Vagina (tissue), 2 donors: ENCODE data around the gene HLA-B. TPM values are rescaled to one million over a fixed set of nuclear protein-coding genes. Genes with fewer than 3 reads are reported as not detected.
"Not testable (repeated sequence)": the region's sequence is repeated elsewhere in the genome, so short reads cannot be mapped to it uniquely, and the experiment has no call there.

Experiments used
- DNase-seq, 2 donors: peaks; one replicate each; pipeline ENCODE4 v3.0.0-alpha.2; 2017; ENCODE audit errors: extremely low spot score in 2 of 2
- H3K27ac ChIP-seq: fragments of 200-600 bp; sonication (generic); one replicate; pipeline ENCODE4 v1.5.1; 2019
- H3K27me3 ChIP-seq: fragments of 200-600 bp; sonication (generic); one replicate; pipeline ENCODE4 v1.5.1; 2019
- H3K36me3 ChIP-seq, 2 donors: fragments of 200-600 bp; sonication (generic); one replicate each; pipeline ENCODE4 v1.5.1; 2017 to 2019
- H3K4me1 ChIP-seq: fragments of 200-600 bp; sonication (generic); one replicate; pipeline ENCODE4 v1.5.1; 2019
- H3K4me3 ChIP-seq, 2 donors: fragments of 200-600 bp; sonication (generic); 1 replicate in 1 of 2; 2 replicates in 1 of 2; pipeline ENCODE4 v1.5.1; 2016 to 2019
- H3K9me3 ChIP-seq: fragments of 200-600 bp; sonication (generic); one replicate; pipeline ENCODE4 v1.5.1; 2019
- CTCF ChIP-seq, 3 experiments: fragments of 450-650 bp in 2 of 3; fragments of 200-600 bp in 1 of 3; sonication (generic) in 1 of 3; IDR thresholded peaks; one replicate each; pipeline ENCODE4 v1.5.1; 2017 to 2019; ENCODE audit warnings: antibody characterized with exemption in 3 of 3, mild to moderate bottlenecking in 2 of 3, moderate library complexity in 2 of 3
- POLR2A ChIP-seq, 2 donors: fragments of 450-650 bp; IDR thresholded peaks; one replicate each; pipeline ENCODE4 v1.6.1; 2017; ENCODE audit warnings: antibody characterized with exemption in 2 of 2, mild to moderate bottlenecking in 2 of 2, moderate library complexity in 2 of 2
- POLR2AphosphoS5 ChIP-seq, 2 donors: sonication (generic); formaldehyde crosslinking; IDR thresholded peaks; one replicate each; pipeline ENCODE4 v1.9.0; 2017; ENCODE audit warnings: antibody characterized with exemption in 2 of 2, mild to moderate bottlenecking in 2 of 2, low read depth in 1 of 2; ENCODE audit not compliant: insufficient read depth in 1 of 2
- intact Hi-C: fragments of 100-400 bp; cut with DNase I; formaldehyde crosslinking; loops from one replicate; pipeline ENCODE4 v1.15.1; 2023
- total RNA-seq: library from RNA; depleted of rRNA; stranded (reverse); fragments of >200 nt; gene quantifications from one replicate; pipeline ENCODE4 v1.2.3, GENCODE V29; 2016

Gene HLA-B
- total RNA-seq, 1 donor from 2014 or later: 921 TPM

- Histone ChIP-seq H3K27ac (no peak overlapping the region), H3K4me1 (no peaks in the 10 kb centered on the region), H3K4me3 (no peak overlapping the region), H3K36me3 (no peaks in the 10 kb centered on the region), H3K27me3 (no peaks in the 10 kb centered on the region), H3K9me3 (no peaks in the 10 kb centered on the region)
- intact Hi-C loops: no loop called here
- TF ChIP-seq POLR2AphosphoS5 (IDR thresholded peaks at IDR 0.05; ENCODE audit: insufficient read depth in 1 of 2, low read depth in 1 of 2) (no peak), CTCF (IDR thresholded peaks at IDR 0.05) (no peak), POLR2A (IDR thresholded peaks at IDR 0.05) (no peak)
- DNase-seq: no peak
Measured at GRCh38 chr6:31379850-31380249, 22.9 kb upstream of the HLA-B start.

GRCh38 chr6:31378721-31379103 lies 21.7 kb upstream of the HLA-B start:
- intact Hi-C loops: no loop called here
- Histone ChIP-seq H3K27me3 (no peaks in the 10 kb centered on the region), H3K27ac (no peak overlapping the region), H3K4me1 (no peaks in the 10 kb centered on the region), H3K36me3 (no peaks in the 10 kb centered on the region), H3K9me3 (no peaks in the 10 kb centered on the region), H3K4me3 (no peak overlapping the region)
- no peak for TF ChIP-seq CTCF (IDR thresholded peaks at IDR 0.05)
- TF ChIP-seq POLR2AphosphoS5 (IDR thresholded peaks at IDR 0.05; ENCODE audit: insufficient read depth in 1 of 2, low read depth in 1 of 2): no peak
- TF ChIP-seq POLR2A (IDR thresholded peaks at IDR 0.05): no peak
- no peak for DNase-seq

- no peak for TF ChIP-seq POLR2A (IDR thresholded peaks at IDR 0.05)
- no peak for TF ChIP-seq POLR2AphosphoS5 (IDR thresholded peaks at IDR 0.05; ENCODE audit: insufficient read depth in 1 of 2, low read depth in 1 of 2)
- no peak for TF ChIP-seq CTCF (IDR thresholded peaks at IDR 0.05)
- no peak overlapping the region for H3K27ac ChIP-seq
- no peak for DNase-seq
- no peaks in the 10 kb centered on the region for H3K4me1 ChIP-seq
- no peak overlapping the region for H3K4me3 ChIP-seq
- no peaks in the 10 kb centered on the region for H3K36me3 ChIP-seq
- H3K9me3 ChIP-seq: no peaks in the 10 kb centered on the region
- no peaks in the 10 kb centered on the region for H3K27me3 ChIP-seq
- intact Hi-C loops: no loop called here
Measured at GRCh38 chr6:31378062-31378720, 21.2 kb upstream of the HLA-B start.

- H3K9me3 ChIP-seq: no peaks in the 10 kb centered on the region
- no peaks in the 10 kb centered on the region for H3K4me1 ChIP-seq
- no peak for DNase-seq
- H3K4me3 ChIP-seq: no peak overlapping the region
- TF ChIP-seq CTCF (IDR thresholded peaks at IDR 0.05): no peak
- TF ChIP-seq POLR2AphosphoS5 (IDR thresholded peaks at IDR 0.05; ENCODE audit: insufficient read depth in 1 of 2, low read depth in 1 of 2): no peak
- no peak for TF ChIP-seq POLR2A (IDR thresholded peaks at IDR 0.05)
- intact Hi-C loops: no loop called here
- H3K36me3 ChIP-seq: no peaks in the 10 kb centered on the region
- no peak overlapping the region for H3K27ac ChIP-seq
- H3K27me3 ChIP-seq: no peaks in the 10 kb centered on the region
Measured at GRCh38 chr6:31377029-31377428, 20.1 kb upstream of the HLA-B start.

- no peaks in the 10 kb centered on the region for H3K9me3 ChIP-seq
- no peak for DNase-seq
- H3K36me3 ChIP-seq: no peaks in the 10 kb centered on the region
- TF ChIP-seq CTCF (IDR thresholded peaks at IDR 0.05) (no peak), POLR2A (IDR thresholded peaks at IDR 0.05) (no peak), POLR2AphosphoS5 (IDR thresholded peaks at IDR 0.05; ENCODE audit: insufficient read depth in 1 of 2, low read depth in 1 of 2) (no peak)
- H3K27ac ChIP-seq: no peak overlapping the region
- intact Hi-C loops: no loop called here
- no peaks in the 10 kb centered on the region for H3K4me1 ChIP-seq
- H3K4me3 ChIP-seq: no peak overlapping the region
- H3K27me3 ChIP-seq: no peaks in the 10 kb centered on the region
Measured at GRCh38 chr6:31375699-31376098, 18.7 kb upstream of the HLA-B start.

GRCh38 chr6:31374118-31374517 lies 17.1 kb upstream of the HLA-B start:
- H3K27me3 ChIP-seq, H3K4me3 ChIP-seq, H3K4me1 ChIP-seq, intact Hi-C loops, H3K9me3 ChIP-seq, DNase-seq, H3K36me3 ChIP-seq, H3K27ac ChIP-seq: not testable (repeated sequence)
